HG02759 (cell line): Measurements from ENCODE around the gene PBXIP1.

ENCODE experiments used
- ATAC-seq: cut with Tn5 transposase; IDR thresholded peaks from one replicate; pipeline ENCODE4 v1.9.1; 2021; ENCODE audit warnings: mild to moderate bottlenecking, moderate library complexity; ENCODE audit not compliant: unreplicated experiment

PBXIP1 gene

GRCh38 chr1:154959426-154959780 is 3.5 kb upstream of the PBXIP1 start:
- ATAC-seq: no peak

GRCh38 chr1:154958681-154959425 is 3.0 kb upstream of the PBXIP1 start:
- ATAC-seq: no peak

- no peak for ATAC-seq
These were observed 2.1 kb upstream of the PBXIP1 start for GRCh38 chr1:154958036-154958435.

- no peak for ATAC-seq
These were observed 1.3 kb upstream of the PBXIP1 start for GRCh38 chr1:154957091-154957657.

GRCh38 chr1:154956544-154956941 is 644 bp upstream of the PBXIP1 start:
- ATAC-seq: no peak

GRCh38 chr1:154955039-154955717 is 721 bp downstream of the PBXIP1 start:
- peak; percentile 53 for ATAC-seq

- ATAC-seq: no peak
These were observed 1.4 kb downstream of the PBXIP1 start for GRCh38 chr1:154954541-154954940.

- ATAC-seq: no peak
These were observed 2.3 kb downstream of the PBXIP1 start for GRCh38 chr1:154953611-154954038.

- no peak for ATAC-seq
These were observed 3.2 kb downstream of the PBXIP1 start for GRCh38 chr1:154952664-154953063.

- no peak for ATAC-seq
These were observed 3.8 kb downstream of the PBXIP1 start for GRCh38 chr1:154951901-154952657.

GRCh38 chr1:154948079-154948478 is 7.8 kb downstream of the PBXIP1 start:
- no peak for ATAC-seq

- ATAC-seq: no peak
These were observed 9.7 kb downstream of the PBXIP1 start for GRCh38 chr1:154945962-154946850.

- no peak for ATAC-seq
These were observed 10.5 kb downstream of the PBXIP1 start for GRCh38 chr1:154945160-154945961.

- no peak for ATAC-seq
These were observed 11.3 kb downstream of the PBXIP1 start for GRCh38 chr1:154944401-154945159.

GRCh38 chr1:154943649-154944400 is 12.1 kb downstream of the PBXIP1 start:
- ATAC-seq: no peak

- no peak for ATAC-seq
These were observed 14.4 kb downstream of the PBXIP1 start for GRCh38 chr1:154941333-154942013.

- no peak for ATAC-seq
These were observed 15.2 kb downstream of the PBXIP1 start for GRCh38 chr1:154940651-154941194.
